ENCODE measurements around the gene EIF4H. TPM values are rescaled to one million over a fixed set of nuclear protein-coding genes. Genes with fewer than 3 reads are reported as not detected.
A peak's percentile ranks its signal among the peaks of the same experiment; 100 is the strongest.
"Not testable (repeated sequence)": the region's sequence is repeated elsewhere in the genome, so short reads cannot be mapped to it uniquely, and the experiment has no call there.

Gene EIF4H
- total RNA-seq, 4 donors from 2014 or later, result 201 to 289 (median 243) TPM

GRCh38 chr7:74194686-74195085, 20.5 kb downstream of the EIF4H start:
- Histone ChIP-seq H3K4me1 (no peaks in the 10 kb centered on the region), H3K27ac (no peak overlapping the region), H3K4me3 (no peak overlapping the region), H3K9me3 (no peaks in the 10 kb centered on the region), H3K27me3 (no peaks in the 10 kb centered on the region), H3K36me3 (peaks cover 79% of the 10 kb centered on the region)
- DNase-seq (ENCODE audit: low spot score in 2 of 2), result no peak
- 91% methylated on average over 14 of the region's 14 CpGs for WGBS
- TF ChIP-seq EP300 (IDR thresholded peaks at IDR 0.05), result no peak
- no peak for TF ChIP-seq CTCF (IDR thresholded peaks at IDR 0.05)
- TF ChIP-seq POLR2A (IDR thresholded peaks at IDR 0.05), result no peak
- TF ChIP-seq POLR2AphosphoS5 (IDR thresholded peaks at IDR 0.05), result no peak

GRCh38 chr7:74195139-74195860, 21.1 kb downstream of the EIF4H start:
- peaks cover 73% of the 10 kb centered on the region for H3K36me3 ChIP-seq

GRCh38 chr7:74195968-74196654, 22.0 kb downstream of the EIF4H start:
- not testable (repeated sequence) for H3K27me3 ChIP-seq; H3K4me1 ChIP-seq; H3K4me3 ChIP-seq; H3K27ac ChIP-seq; H3K9me3 ChIP-seq; DNase-seq (ENCODE audit: low spot score in 2 of 2)
- WGBS, result 100% methylated on average over 5 of the region's 19 CpGs
- peaks cover 65% of the 10 kb centered on the region for H3K36me3 ChIP-seq

More at GRCh38 chr7:74195139-74195860, 21.1 kb downstream of the EIF4H start:
- 63% methylated on average over 14 of the region's 23 CpGs for WGBS
- H3K4me1 ChIP-seq; H3K27me3 ChIP-seq; DNase-seq (ENCODE audit: low spot score in 2 of 2); H3K4me3 ChIP-seq; H3K27ac ChIP-seq; H3K9me3 ChIP-seq: not testable (repeated sequence)

GRCh38 chr7:74197449-74198124, 23.4 kb downstream of the EIF4H start:
- 96% methylated on average over 9 of the region's 9 CpGs for WGBS
- TF ChIP-seq CTCF (IDR thresholded peaks at IDR 0.05) (no peak), EP300 (IDR thresholded peaks at IDR 0.05) (no peak), POLR2A (IDR thresholded peaks at IDR 0.05) (no peak), POLR2AphosphoS5 (IDR thresholded peaks at IDR 0.05) (no peak)
- Histone ChIP-seq H3K9me3 (no peaks in the 10 kb centered on the region), H3K27ac (no peak overlapping the region), H3K36me3 (peaks cover 50% of the 10 kb centered on the region), H3K4me1 (no peaks in the 10 kb centered on the region), H3K4me3 (no peak overlapping the region), H3K27me3 (no peaks in the 10 kb centered on the region)
- DNase-seq (ENCODE audit: low spot score in 2 of 2), result no peak

GRCh38 chr7:74199551-74200355, 25.6 kb downstream of the EIF4H start:
- DNase-seq (ENCODE audit: low spot score in 2 of 2), result peak in 1 of 2 donors; percentile 50
- no peaks in the 10 kb centered on the region for H3K9me3 ChIP-seq
- peaks cover 29% of the 10 kb centered on the region for H3K36me3 ChIP-seq
- no peaks in the 10 kb centered on the region for H3K27me3 ChIP-seq
- TF ChIP-seq POLR2A (IDR thresholded peaks at IDR 0.05) (no peak), EP300 (IDR thresholded peaks at IDR 0.05) (no peak), POLR2AphosphoS5 (IDR thresholded peaks at IDR 0.05) (no peak), CTCF (IDR thresholded peaks at IDR 0.05) (no peak)
- no peak overlapping the region for H3K4me3 ChIP-seq
- H3K4me1 ChIP-seq, result no peaks in the 10 kb centered on the region
- H3K27ac ChIP-seq, result no peak overlapping the region
- WGBS, result 79% methylated on average over 19 of the region's 19 CpGs
